Measurements from ENCODE around the gene TMEM170B.

DNA sequence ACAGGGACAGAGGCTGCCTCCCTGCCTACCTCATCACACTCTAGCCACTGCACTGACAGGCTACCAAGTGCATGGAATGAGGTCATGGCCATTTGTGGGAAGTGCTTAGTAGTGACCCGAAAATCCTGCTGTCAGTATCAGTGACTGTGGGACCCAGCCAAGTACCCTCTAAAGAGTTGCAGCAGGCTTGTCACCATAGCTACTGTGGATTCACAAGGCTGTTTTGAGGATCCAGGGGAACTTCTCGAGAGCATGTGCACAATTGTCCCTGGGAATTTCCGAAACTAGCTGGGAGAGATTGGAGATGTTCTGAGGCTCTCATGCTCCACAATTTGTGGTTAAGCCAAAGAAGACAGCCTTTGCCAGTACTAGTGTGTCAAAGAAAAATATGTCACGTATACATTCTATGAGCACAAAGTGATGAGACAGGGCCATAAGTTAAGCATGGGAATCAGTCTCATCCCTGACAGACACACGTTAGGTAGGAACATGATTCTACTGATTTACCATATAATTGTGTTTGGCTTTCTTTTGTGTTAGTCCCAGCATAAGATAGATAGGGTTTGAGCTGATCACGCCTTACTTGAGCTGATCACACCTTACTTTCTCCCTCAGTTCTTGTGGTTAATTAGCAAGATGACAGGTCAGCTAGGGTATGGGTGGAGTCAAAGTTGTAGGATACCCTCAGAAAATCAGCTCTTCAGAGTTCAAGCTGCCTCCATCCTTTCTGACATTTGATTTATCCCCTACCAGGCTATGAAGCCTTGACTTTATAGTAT lies 42.6 kb upstream of the TMEM170B start:
- TF ChIP-seq POLR2AphosphoS5 (IDR thresholded peaks at IDR 0.05; ENCODE audit: low read depth, low read length) (no peak), ZBTB33 (IDR thresholded peaks at IDR 0.05; ENCODE audit: extremely low read depth, insufficient replicate concordance, low read length) (no peak), EZH2phosphoT487 (IDR thresholded peaks at IDR 0.05; ENCODE audit: borderline replicate concordance) (no peak), SIN3A (IDR thresholded peaks at IDR 0.05; ENCODE audit: low read depth) (no peak), EZH2 (IDR thresholded peaks at IDR 0.05) (no peak), MAX (IDR thresholded peaks at IDR 0.05) (no peak), SRF (IDR thresholded peaks at IDR 0.05; ENCODE audit: low read depth) (no peak), POLR2A (IDR thresholded peaks at IDR 0.05; ENCODE audit: borderline replicate concordance, extremely low read depth, insufficient read depth, insufficient read length) (no peak), ELF1 (IDR thresholded peaks at IDR 0.05; ENCODE audit: borderline replicate concordance, low read depth) (no peak), YY1 (IDR thresholded peaks at IDR 0.05; ENCODE audit: extremely low read depth, insufficient replicate concordance, low read depth, low read length) (no peak), RAD21 (IDR thresholded peaks at IDR 0.05; ENCODE audit: low read depth) (no peak), TCF7L2 (IDR thresholded peaks at IDR 0.05; ENCODE audit: borderline replicate concordance, extremely low read depth, insufficient read depth, insufficient read length) (no peak)
- TF ChIP-seq, protein P1, sequence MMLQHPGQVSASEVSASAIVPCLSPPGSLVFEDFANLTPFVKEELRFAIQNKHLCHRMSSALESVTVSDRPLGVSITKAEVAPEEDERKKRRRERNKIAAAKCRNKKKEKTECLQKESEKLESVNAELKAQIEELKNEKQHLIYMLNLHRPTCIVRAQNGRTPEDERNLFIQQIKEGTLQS (IDR thresholded peaks at IDR 0.05), result no peak
- TF ChIP-seq, protein P2, sequence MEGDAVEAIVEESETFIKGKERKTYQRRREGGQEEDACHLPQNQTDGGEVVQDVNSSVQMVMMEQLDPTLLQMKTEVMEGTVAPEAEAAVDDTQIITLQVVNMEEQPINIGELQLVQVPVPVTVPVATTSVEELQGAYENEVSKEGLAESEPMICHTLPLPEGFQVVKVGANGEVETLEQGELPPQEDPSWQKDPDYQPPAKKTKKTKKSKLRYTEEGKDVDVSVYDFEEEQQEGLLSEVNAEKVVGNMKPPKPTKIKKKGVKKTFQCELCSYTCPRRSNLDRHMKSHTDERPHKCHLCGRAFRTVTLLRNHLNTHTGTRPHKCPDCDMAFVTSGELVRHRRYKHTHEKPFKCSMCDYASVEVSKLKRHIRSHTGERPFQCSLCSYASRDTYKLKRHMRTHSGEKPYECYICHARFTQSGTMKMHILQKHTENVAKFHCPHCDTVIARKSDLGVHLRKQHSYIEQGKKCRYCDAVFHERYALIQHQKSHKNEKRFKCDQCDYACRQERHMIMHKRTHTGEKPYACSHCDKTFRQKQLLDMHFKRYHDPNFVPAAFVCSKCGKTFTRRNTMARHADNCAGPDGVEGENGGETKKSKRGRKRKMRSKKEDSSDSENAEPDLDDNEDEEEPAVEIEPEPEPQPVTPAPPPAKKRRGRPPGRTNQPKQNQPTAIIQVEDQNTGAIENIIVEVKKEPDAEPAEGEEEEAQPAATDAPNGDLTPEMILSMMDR (IDR thresholded peaks at IDR 0.05 in 2 of 3, conservative IDR thresholded peaks at IDR 0.05 in 1 of 3; ENCODE audit: borderline replicate concordance in 1 of 3, insufficient read depth in 1 of 3, low read depth in 2 of 3, low read length in 2 of 3), result no peak

Measured in HCT116 (cell line).